CD8-positive, alpha-beta memory T cell (primary cell): ENCODE measurements around the gene SEC23IP. TPM values are rescaled to one million over a fixed set of nuclear protein-coding genes. Genes with fewer than 3 reads are reported as not detected.

ENCODE experiments used
- polyA plus RNA-seq: library from polyadenylated mRNA; unstranded; fragments of 300-500 nt; fragmentation: Illumina TruSeq; gene quantifications from one replicate; pipeline ENCODE4 v1.2.3, GENCODE V29; 2021
- total RNA-seq, 2 experiments: library from RNA; stranded (reverse); gene quantifications; one replicate each; pipeline ENCODE4 v1.2.3, GENCODE V29; 2021

Gene SEC23IP
- total and polyA plus RNA-seq, 3 experiments from 2014 or later, result 46.4 to 79.0 (median 74.0) TPM

Other genes with a start within 250 kb of the SEC23IP start
- gene BAG3, start 241.3 kb upstream of the SEC23IP start, total RNA-seq, result 10 to 100 TPM; 12.0 to 12.5 TPM
- gene BAG3, start 241.3 kb upstream of the SEC23IP start, polyA plus RNA-seq, result 11.3 TPM
- 10 to 100 TPM; 22.3 to 23.0 TPM for gene INPP5F, start 166.7 kb upstream of the SEC23IP start, total RNA-seq
- gene INPP5F, start 166.7 kb upstream of the SEC23IP start, polyA plus RNA-seq, result 4.4 TPM
- gene MCMBP, start 19.9 kb upstream of the SEC23IP start, total RNA-seq, result 100 to 1,000 TPM; 136 to 137 TPM
- 58.7 TPM for gene MCMBP, start 19.9 kb upstream of the SEC23IP start, polyA plus RNA-seq